ENCODE data around the gene COL16A1.
A peak's percentile ranks its signal among the peaks of the same experiment; 100 is the strongest.

Gene COL16A1

DNA sequence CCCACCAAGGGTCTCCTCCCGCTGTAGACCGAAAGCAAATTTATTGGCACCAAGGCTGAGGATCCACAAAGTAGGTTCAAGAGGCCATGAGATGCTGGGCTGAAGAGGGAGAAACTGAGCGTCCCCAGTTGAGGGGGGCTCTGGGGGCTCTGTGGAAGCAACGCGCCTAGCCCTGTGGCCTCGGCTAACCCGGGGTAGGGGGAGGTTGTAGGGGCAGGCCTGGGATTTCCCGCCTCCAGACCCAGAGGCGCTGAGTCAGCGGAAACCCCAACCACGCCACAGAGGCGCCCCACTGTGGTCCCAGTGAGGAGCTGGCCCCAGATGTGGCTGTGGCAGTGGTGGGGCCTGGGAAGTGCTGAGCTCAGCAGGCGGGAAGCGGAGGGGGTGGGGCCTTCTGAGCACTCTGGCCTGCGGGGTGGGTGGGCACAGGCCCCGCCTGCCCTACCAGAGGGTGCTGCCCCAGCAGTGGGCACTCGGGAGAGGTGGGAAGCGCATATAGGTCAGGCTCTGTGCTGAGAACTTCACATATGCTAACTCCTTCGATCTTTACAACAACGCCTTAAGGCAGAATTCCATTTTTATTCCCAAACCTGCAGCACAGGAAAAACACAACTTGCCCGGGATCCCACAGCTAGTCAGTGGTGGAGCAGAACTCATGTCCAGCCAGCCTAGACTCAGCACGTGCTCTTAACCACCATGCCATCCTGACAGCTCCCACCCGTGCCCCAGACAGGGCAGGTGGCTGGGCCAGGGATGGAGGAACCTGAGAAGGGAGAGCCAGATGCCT, 1.5 kb upstream of the COL16A1 start:
- DNase-seq = no peak

DNA sequence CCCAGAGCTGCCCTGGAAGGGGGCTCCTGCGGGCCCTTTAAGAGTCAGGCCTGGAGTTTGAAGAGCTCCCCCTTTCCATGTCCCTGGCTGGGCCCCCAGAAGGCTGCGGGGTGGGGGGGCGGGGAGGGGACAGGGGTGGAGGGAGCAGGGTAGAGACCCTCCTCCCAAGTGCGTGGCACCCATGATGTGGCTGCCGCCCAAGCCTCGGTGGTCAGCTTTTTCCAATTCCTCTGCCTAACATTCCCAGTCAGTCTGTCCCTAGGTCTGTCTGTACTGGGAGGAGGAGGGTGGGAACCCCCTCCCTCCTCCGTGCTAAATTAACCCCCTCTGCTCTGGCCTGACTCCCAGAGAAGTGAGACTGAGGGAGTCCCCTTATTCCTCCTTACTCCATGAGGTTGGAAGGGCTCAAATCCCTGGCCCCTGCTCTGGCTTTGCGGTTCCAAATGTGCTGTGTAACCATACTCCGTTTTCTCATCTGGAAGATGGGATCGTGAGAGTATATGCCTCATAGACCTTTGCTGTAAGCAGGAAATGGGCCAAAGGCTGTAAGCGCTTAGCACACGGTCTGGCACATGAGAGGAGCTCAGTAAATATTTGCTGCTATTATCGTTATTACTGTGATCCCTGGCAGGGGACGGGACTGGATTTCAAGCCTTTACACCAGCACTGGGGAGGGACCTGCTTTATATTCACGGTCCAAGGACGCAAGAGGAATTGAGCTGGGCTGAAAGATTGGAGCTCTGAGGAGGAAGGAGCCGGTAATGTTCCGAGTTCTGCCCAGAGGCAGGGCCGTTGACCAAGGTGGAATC, 658 bp upstream of the COL16A1 start:
- peak; percentile 74 to 89 for DNase-seq

- DNase-seq = no peak
These were observed 897 bp downstream of the COL16A1 start for GRCh38 chr1:31702836-31703404.

DNA sequence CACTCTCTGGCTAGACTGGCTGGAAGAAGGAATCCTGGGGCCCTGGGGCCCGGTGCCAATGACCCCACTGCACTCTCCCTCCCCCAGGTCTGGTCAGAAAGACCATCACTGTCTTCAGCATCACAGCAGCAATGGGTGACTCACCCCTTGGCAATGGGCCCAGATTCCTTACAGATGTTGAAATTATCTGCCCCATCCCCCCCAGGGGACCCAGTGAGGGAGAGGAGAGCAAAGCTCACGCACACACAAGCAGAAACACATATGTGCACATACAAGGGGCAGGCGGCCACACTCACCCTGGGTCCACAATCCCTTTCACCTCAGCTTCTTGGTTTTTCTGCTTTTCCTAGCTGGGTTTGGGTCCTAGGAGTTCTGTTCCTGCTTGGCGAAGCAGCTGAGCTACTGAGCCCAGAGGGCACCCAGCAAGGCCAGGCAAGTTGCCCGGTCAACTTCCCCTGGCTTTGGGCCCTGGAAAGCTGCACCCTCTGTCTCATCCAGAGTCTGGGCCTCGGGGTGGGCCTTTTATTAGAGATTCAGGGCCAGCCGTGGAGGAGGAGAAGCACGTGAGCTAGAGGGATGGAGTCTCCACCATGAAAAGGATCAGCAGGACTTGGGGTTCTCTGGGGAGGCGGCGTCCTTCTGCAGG, 2.6 kb downstream of the COL16A1 start:
- DNase-seq = peak; percentile 17 to 26

- no peak for DNase-seq
These were observed 3.2 kb downstream of the COL16A1 start for GRCh38 chr1:31700468-31701090.

- DNase-seq = no peak
These were observed 4.4 kb downstream of the COL16A1 start for GRCh38 chr1:31699341-31699891.

DNA sequence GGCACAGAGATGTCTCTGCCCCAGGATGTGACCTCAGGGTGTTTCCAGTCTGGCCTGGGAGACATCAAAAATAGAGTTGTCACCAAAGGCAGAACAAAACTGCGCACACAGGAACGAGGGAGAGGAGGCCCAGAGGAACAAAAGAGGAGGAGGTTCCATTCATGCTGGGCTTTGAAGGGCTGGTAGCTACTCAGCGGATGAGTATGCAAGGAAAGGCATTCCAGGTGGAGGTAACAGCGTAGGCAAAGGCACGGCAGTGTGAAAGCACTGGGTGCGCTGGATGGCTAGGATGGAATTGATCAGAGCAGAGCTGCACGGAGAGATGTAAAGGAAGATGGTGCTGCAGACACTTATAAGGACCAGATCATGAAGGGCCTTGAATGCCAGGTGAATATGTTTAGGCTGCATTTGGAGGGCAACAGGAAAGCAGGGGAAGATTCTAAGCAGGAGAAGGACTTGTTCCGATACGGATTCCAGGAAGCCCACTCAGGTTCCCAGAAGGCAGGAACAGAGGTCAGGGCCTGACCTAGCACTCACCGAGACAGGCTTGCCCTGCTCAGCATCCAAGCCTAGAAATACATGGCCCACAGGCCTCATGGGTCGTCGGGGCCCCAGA, 6.3 kb downstream of the COL16A1 start:
- DNase-seq = no peak

DNA sequence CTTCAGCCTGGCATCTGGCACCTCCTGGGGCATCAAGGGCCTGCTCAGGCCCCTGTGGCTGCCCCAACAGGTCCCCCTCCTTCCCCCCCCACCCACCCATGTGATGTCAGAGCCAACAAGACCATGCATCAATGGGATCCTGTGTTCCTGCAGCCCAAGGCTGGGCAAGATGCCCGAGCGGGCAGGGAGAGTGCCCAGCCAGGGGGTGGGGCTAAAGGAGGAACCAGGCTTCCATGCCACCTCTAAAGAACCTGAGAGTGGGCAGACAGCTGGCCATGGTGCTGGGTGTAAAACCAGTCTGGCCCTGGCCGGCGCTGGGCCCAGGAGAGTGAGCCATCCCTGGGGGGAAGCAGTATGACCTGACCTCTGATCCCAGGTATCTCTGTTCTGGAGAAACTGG, 7.6 kb downstream of the COL16A1 start:
- DNase-seq = no peak

GRCh38 chr1:31695327-31695726, 8.5 kb downstream of the COL16A1 start:
- no peak for DNase-seq

GRCh38 chr1:31694964-31695313, 8.9 kb downstream of the COL16A1 start:
- DNase-seq = no peak

DNA sequence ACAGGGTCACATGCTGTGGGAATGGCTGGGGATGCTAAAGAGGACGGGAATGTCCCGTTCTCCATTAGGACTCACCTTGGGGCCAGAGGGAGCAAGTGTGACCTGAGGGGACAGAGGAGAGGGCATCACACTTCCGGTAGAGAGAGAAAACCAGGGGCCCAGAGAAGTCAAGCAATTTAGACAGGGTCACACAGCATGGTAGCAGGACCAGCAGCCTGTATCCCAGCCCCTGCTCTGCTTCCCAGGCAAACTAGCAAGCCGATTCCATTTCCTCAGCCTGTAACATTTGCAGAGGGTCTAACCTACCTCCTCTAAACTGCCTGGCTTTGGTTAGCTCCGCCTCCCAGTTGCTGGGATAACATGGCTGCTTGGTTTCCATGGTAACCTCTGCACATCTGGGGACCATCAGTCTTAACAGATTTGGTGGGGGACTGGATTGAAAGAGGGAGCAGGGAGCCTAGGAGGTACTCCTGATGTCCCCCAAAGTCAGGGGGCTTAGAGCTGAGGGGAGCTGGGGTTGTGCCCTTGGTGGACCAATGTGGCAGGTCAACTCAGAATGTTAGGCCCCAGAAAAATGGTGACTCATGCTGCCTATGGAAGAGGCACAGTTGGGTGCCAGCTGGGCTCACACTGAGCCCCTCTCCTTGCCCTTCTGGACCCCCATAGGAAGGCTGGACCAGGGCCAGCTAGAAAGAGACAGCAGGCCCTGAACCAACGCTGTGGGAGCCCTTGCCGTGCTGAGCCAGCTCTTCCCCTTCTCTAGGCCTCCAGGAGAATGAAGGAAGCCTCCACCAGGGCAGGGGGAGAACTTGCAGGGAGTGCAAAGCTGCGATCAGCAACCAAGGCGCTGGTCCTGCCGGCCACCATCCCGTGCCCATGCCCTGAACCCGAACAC, 9.5 kb downstream of the COL16A1 start:
- no peak for DNase-seq

DNA sequence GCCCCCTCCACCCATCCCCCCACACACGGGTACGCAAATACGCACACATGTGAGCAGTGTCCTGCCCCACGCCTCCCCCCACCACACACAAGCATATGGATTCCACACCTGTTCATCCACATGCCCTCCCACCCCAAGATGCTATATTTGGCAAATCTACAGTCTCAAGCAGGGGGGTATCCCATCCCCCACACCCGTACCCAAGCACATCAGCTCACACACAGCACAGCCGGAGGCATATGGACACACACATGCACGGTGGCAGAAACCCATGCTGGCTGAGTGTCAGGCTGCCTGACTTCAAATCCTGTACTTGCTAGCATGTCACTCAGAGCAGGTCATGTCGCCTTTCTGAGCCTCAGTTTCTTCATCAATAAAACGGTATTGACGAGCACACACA, 10.6 kb downstream of the COL16A1 start:
- no peak for DNase-seq

GRCh38 chr1:31691951-31692350, 11.9 kb downstream of the COL16A1 start:
- no peak for DNase-seq

DNA sequence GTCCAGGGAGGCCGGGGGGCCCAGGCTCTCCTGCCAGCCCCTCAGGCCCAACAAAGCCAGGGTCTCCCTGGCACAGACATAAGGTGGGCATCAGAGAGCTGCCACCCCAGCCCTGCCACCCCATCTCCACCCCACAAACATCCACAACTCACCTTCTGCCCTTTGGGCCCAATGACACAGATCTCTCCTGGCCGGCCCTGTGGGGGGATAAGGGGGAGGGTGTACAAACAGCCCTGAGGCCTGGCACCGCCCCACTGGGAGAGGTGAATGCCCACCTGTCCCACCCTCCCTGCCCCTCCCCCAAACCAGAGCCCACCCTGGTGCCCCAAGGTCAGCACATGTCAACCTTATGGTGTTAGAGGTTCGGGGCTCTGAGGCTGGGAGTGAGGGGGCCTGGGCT, 12.4 kb downstream of the COL16A1 start:
- no peak for DNase-seq

DNA sequence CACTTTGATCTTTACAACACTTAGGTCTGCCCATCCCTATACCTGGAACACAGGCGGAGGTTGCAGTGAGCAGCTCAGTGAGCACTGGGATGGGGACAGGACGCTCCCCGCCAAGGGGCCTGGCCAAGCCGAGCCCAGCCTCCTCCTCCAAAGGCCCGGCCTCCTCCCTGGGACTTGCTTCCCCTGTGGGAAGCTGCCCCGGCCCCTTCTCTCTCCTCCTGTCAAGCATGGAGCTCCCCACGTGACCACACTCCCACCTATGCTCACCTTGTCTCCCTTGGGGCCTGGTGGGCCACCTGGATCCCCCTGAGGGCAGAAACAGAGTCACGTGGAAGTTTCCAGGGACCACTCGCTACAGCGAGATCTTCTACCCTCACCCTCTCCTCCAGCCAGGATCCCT, 12.9 kb downstream of the COL16A1 start:
- DNase-seq = no peak

GRCh38 chr1:31689854-31690253, 14.0 kb downstream of the COL16A1 start:
- DNase-seq = no peak

GRCh38 chr1:31689379-31689778, 14.4 kb downstream of the COL16A1 start:
- DNase-seq = no peak

DNA sequence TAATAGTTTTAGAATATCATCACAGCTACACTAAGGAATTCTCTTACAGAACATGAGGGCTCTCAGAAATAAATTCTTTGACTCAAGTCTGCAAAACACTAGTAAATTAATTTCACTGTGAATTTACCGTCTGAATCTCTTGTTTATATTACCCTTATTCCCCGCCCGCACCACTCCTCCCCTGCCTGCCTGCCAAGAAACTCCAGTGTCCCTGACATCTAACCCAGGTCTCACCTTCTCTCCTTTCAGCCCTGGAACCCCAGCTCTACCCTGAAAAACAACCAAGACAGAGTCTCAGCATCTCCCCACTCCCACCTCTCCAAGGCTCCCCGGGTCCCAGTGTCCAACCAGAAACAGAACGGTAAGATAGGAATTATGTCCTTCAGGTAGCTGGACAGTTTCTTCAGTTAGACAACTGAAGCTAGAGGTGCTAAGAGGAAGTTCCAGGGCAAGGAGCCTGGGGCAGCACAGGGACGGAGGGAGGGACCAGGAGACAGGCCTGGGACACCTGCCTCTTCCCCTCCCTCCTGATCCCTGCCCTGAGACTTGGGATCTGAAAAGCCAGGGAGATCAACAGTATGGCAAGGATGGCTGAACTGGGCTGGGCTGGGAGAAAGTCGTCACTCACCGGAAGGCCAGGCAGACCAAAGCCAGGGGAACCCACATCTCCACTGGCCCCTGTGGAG, 15.4 kb downstream of the COL16A1 start:
- no peak for DNase-seq

DNA sequence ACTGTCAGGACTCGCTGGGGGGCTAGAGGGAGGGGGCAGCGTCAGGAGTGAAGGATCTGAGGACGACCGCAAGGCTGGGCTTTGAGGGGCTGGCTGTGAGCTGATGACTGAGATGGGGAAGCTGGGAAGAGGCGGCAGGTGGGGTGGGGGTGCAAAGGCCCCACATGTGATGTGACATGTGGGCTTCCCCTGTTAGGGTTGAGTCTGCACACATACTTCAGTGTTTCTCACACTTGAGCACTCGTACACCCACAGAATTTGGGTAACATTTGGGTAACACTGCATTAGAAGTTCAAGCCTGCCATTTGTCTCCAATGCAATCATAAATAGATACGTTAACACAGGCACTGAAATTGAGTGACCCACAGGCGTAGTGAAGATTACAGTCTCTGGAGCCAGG, 16.2 kb downstream of the COL16A1 start:
- DNase-seq = no peak

DNA sequence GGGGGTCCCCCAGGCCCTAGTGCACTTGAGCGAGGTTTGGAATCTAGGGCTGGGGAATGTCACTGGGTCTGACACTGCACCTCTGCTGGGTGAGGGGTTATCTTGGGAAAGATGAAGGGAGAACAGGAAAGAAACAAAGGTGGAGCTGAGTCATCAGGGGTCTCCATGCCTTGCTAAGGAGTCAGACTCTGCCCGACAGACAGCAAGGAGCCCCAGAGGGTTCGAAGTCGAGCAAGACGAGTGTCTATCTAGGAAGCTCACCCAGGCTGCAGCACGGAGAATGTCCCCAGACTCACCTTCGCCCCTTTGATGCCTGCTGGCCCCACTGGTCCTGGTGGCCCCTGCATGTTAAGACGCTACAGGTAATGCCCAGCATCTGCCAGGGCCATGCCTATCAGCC, 18.0 kb downstream of the COL16A1 start:
- no peak for DNase-seq

- no peak for DNase-seq
These were observed 19.8 kb downstream of the COL16A1 start for GRCh38 chr1:31683997-31684396.
